HG03354 (cell line): ENCODE results near the gene PAPOLB.

Source experiments
- ATAC-seq: cut with Tn5 transposase; IDR thresholded peaks from one replicate; pipeline ENCODE4 v1.9.1; 2021; ENCODE audit warnings: mild to moderate bottlenecking; ENCODE audit not compliant: unreplicated experiment, poor library complexity, severe bottlenecking

The PAPOLB gene

GRCh38 chr7:4830176-4830575 lies 31.7 kb downstream of the PAPOLB start:
- peak; percentile 53 for ATAC-seq

GRCh38 chr7:4828720-4829383 lies 33.0 kb downstream of the PAPOLB start:
- no peak for ATAC-seq

GRCh38 chr7:4825081-4825480 lies 36.7 kb downstream of the PAPOLB start:
- ATAC-seq = no peak

- ATAC-seq = no peak
Observed at GRCh38 chr7:4824120-4824775, 37.6 kb downstream of the PAPOLB start.

GRCh38 chr7:4823441-4824119 lies 38.2 kb downstream of the PAPOLB start:
- no peak for ATAC-seq

- ATAC-seq = no peak
Observed at GRCh38 chr7:4822677-4823076, 39.2 kb downstream of the PAPOLB start.

- ATAC-seq = no peak
Observed at GRCh38 chr7:4820967-4821471, 40.8 kb downstream of the PAPOLB start.

GRCh38 chr7:4820405-4820966 lies 41.3 kb downstream of the PAPOLB start:
- ATAC-seq = no peak

- ATAC-seq = no peak
Observed at GRCh38 chr7:4819560-4820404, 42.0 kb downstream of the PAPOLB start.

GRCh38 chr7:4818000-4818794 lies 43.6 kb downstream of the PAPOLB start:
- ATAC-seq = no peak

- ATAC-seq = no peak
Observed at GRCh38 chr7:4817178-4817901, 44.5 kb downstream of the PAPOLB start.

GRCh38 chr7:4816419-4817080 lies 45.3 kb downstream of the PAPOLB start:
- no peak for ATAC-seq

- no peak for ATAC-seq
Observed at GRCh38 chr7:4815609-4816418, 46.0 kb downstream of the PAPOLB start.

GRCh38 chr7:4815121-4815520 lies 46.7 kb downstream of the PAPOLB start:
- no peak for ATAC-seq

GRCh38 chr7:4814433-4814832 lies 47.4 kb downstream of the PAPOLB start:
- no peak for ATAC-seq

- no peak for ATAC-seq
Observed at GRCh38 chr7:4809666-4810065, 52.2 kb downstream of the PAPOLB start.

- no peak for ATAC-seq
Observed at GRCh38 chr7:4809091-4809591, 52.7 kb downstream of the PAPOLB start.
